B cell (primary cell): ENCODE measurements around the gene CYP17A1.
"Not testable (repeated sequence)": the region's sequence is repeated elsewhere in the genome, so short reads cannot be mapped to it uniquely, and the experiment has no call there.

Source experiments
- EZH2 ChIP-seq: IDR thresholded peaks from 2 replicates; pipeline ENCODE4 v1.6.1; 2012; ENCODE audit warnings: borderline replicate concordance, low read depth, mild to moderate bottlenecking, moderate library complexity, low read length; ENCODE audit not compliant: insufficient read depth, poor library complexity, severe bottlenecking
- TF ChIP-seq, protein P1 (sequence below): fragments of 200-600 bp; IDR thresholded peaks from one replicate; pipeline ENCODE4 v1.8.0; 2022; ENCODE audit warnings: antibody characterized with exemption, mild to moderate bottlenecking

DNA sequence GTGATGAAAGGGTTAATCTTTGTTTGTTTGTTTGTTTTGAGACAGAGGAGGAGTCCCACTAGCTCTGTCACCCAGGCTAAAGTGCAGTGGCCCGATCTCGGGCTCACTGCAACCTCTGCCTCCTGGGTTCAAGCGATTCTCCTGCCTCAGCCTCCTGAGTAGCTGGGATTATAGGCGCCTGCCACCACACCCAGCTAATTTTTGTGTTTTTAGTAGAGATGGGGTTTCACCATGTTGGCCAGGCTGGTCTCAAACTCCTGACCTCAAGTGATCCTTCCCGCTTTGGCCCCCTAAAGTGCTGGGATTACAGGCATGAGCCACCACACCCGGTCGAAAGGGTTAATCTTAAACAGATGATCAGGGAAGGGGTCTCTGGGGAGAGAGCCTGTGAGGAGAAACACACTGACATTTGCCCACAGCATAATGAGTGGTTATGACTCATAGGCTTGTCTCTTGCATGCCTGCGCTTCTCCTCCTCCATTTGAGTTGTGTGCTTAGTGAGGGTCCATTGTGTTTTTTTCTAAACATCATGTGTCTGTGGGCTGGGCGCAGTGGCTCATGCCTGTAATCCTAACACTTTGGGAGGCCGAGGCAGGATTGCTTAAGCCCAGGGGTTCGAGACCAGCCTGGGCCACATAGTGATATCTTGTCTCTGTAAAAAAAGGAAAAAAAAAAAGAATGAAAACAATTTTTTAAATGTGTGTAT lies 18.7 kb upstream of the CYP17A1 start:
- TF ChIP-seq, protein P1, sequence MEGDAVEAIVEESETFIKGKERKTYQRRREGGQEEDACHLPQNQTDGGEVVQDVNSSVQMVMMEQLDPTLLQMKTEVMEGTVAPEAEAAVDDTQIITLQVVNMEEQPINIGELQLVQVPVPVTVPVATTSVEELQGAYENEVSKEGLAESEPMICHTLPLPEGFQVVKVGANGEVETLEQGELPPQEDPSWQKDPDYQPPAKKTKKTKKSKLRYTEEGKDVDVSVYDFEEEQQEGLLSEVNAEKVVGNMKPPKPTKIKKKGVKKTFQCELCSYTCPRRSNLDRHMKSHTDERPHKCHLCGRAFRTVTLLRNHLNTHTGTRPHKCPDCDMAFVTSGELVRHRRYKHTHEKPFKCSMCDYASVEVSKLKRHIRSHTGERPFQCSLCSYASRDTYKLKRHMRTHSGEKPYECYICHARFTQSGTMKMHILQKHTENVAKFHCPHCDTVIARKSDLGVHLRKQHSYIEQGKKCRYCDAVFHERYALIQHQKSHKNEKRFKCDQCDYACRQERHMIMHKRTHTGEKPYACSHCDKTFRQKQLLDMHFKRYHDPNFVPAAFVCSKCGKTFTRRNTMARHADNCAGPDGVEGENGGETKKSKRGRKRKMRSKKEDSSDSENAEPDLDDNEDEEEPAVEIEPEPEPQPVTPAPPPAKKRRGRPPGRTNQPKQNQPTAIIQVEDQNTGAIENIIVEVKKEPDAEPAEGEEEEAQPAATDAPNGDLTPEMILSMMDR, result not testable (repeated sequence)
- TF ChIP-seq EZH2, result not testable (repeated sequence)
